Lower leg skin (tissue), 3 donors: Measurements from ENCODE around the gene FAM228B.

Experiments used
- CTCF ChIP-seq, 3 donors: fragments of 450-650 bp; IDR thresholded peaks; one replicate each; pipeline ENCODE4 v1.5.1; 2016; ENCODE audit warnings: antibody characterized with exemption in 3 of 3, mild to moderate bottlenecking in 3 of 3, moderate library complexity in 2 of 3
- POLR2A ChIP-seq, 2 donors: fragments of 450-650 bp; IDR thresholded peaks; one replicate each; pipeline ENCODE4 v1.6.1; 2016 to 2017; ENCODE audit warnings: antibody characterized with exemption in 2 of 2, mild to moderate bottlenecking in 1 of 2, moderate library complexity in 1 of 2

GRCh38 chr2:24199968-24200590, 76.8 kb downstream of the FAM228B start:
- TF ChIP-seq POLR2A (IDR thresholded peaks at IDR 0.05) (no peak), CTCF (IDR thresholded peaks at IDR 0.05) (no peak)
